GM15510 (cell line): ENCODE results near the gene DCST2.

Experiments
- POLR2A ChIP-seq: IDR thresholded peaks from 3 replicates; pipeline ENCODE4 v1.6.1; 2011; ENCODE audit warnings: borderline replicate concordance; ENCODE audit not compliant: insufficient read length; ENCODE audit errors: extremely low read depth

The DCST2 gene

DNA sequence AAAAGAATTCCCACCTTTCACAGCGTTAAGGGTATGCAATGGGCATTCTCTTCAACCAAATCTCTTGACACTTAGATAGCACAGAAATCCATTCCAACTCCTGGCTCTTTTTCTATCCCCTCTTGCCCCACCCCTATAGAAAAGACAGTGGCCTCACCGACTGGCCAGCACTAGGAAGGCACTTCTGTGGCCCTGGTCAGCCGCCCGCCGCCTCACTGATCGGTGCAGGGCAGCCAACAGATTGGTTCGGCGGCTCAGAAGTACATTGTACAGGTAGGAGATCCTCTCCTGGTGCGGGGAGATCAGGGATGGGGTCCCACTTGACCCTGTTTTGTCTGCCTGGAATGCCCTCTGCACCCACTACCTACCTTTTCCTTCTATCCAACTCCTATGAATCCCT lies 9.3 kb downstream of the DCST2 start:
- TF ChIP-seq POLR2A = no peak

DNA sequence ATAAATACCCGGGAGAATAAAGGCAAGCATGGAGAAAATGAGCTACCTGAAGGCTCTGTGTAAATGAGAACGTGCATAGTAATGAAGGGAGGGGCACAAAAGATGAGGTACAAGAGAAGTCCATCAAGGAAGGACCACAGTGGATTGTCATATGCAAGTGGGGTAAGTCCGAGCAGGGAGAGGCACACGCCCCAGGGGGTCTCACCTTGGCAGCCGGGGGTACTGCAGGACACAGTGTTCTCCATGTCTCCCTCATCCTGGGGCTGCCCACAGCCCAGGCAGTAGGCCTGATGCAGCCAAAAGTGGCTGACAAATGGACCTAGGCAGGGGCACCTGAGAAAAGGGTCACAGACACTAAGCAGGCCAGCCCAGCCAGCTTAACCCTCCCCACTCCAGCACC lies 10.0 kb downstream of the DCST2 start:
- no peak for TF ChIP-seq POLR2A

GRCh38 chr1:155022927-155023236 lies 10.7 kb downstream of the DCST2 start:
- no peak for TF ChIP-seq POLR2A

- TF ChIP-seq POLR2A = no peak
Measured at GRCh38 chr1:155022136-155022926, 11.2 kb downstream of the DCST2 start.

DNA sequence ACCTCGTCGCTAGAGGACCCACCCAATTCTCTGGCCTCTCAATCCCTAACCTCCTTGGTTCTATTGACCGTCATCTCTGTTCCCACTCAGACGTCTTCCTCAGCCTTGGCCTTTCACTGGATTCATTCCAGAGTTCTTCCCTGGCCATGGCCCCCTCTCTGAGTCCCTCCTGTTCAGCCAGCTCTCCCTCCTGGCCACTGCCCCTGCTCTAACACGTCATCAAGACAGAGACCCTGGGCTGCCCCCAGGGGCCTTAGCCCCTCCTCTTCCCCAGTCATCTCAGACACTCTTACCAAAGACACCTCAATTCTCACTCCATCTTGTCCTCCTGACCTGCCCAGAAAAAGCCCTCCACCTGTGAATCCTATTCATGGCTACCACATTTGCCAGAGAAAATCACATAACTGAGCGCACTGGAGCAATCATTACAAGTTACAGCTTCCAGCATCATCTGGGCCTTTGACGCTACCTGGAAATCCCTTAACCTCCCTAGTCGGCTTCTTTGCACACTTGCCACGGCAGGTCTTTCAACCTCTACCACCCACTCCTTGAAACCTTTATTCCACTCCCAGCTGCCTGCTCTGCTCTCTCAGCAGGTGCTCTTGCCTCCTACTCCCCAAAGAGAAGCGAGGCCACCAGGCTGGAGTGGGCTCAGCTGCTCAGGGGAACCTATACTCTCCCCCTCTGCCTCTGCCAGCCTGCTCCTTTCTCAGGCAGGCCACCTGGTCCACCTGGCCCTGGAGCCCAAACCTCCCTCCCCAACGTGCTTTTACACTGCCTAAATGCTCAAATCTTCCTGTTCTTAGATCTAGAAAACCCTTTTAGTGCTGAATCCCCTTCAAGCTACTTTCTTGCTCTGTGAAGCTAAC lies 14.0 kb downstream of the DCST2 start:
- TF ChIP-seq POLR2A = no peak

- no peak for TF ChIP-seq POLR2A
Measured at GRCh38 chr1:155018617-155019348, 14.8 kb downstream of the DCST2 start.

GRCh38 chr1:155017946-155018316 lies 15.7 kb downstream of the DCST2 start:
- no peak for TF ChIP-seq POLR2A

DNA sequence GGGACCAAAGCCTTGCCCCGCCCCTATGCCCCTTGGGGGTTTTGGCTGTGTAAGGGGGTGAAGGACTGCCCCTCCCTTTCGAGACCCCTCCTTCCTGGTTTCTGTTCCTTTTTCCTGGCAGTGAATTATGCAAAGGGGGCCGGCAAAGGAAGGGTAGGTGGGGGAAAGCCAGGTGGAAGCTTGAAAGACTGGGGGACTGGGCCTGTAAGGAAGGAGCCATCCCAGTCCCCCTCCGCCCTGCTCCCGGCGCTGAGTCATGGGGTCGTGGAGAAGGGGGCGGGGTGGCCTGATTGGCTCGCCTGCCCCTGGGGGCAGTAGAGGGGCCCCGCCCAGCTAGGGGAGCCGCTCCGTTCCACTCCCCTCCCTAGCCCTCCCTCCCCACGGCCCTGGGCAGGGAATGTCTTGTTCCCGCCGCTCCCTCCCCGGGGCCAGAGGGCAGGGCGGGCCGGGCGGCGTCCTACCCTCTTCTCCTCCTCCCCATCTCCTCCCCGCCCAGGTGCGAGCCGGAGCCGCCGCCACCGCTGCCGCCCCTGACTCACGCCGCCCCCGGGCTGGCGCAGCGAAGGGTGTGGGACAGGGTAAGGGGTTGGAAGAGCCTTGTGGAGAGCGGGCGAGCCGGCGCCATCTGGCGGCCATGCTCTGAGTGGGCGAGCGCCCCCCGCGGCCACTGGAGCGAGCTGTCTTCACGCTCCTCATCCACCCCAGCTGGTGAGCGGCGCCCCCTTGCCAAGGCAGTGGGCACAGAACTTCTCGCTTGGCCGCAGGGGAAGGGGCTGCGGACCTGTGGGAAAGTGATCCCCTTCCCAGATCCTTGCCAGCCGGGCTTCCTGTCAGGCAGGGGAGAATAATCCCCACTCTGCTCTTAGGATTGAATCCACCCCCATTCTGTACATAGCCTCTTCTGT lies 16.3 kb downstream of the DCST2 start:
- no peak for TF ChIP-seq POLR2A

GRCh38 chr1:155016231-155016831 lies 17.2 kb downstream of the DCST2 start:
- no peak for TF ChIP-seq POLR2A

- no peak for TF ChIP-seq POLR2A
Measured at GRCh38 chr1:155015527-155016230, 17.9 kb downstream of the DCST2 start.

DNA sequence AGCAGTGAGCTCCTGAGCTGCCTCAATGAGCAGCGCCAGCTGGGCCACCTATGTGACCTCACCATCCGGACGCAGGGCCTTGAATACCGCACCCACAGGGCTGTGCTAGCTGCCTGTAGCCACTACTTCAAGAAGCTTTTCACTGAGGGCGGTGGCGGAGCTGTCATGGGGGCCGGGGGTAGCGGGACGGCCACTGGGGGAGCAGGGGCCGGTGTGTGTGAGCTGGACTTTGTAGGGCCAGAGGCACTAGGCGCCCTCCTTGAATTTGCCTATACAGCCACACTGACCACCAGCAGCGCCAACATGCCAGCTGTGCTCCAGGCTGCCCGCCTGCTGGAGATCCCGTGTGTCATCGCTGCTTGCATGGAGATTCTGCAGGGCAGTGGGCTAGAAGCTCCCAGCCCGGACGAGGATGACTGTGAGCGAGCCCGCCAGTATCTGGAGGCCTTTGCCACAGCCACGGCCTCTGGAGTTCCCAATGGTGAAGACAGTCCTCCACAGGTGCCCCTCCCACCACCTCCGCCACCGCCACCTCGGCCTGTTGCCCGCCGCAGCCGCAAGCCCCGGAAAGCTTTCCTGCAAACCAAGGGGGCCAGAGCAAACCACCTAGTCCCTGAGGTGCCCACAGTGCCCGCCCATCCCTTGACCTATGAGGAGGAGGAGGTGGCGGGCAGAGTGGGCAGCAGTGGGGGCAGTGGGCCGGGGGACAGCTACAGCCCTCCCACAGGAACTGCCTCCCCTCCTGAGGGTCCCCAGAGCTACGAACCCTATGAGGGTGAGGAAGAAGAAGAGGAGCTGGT lies 18.7 kb downstream of the DCST2 start:
- no peak for TF ChIP-seq POLR2A

- no peak for TF ChIP-seq POLR2A
Measured at GRCh38 chr1:155013632-155014031, 19.9 kb downstream of the DCST2 start.

DNA sequence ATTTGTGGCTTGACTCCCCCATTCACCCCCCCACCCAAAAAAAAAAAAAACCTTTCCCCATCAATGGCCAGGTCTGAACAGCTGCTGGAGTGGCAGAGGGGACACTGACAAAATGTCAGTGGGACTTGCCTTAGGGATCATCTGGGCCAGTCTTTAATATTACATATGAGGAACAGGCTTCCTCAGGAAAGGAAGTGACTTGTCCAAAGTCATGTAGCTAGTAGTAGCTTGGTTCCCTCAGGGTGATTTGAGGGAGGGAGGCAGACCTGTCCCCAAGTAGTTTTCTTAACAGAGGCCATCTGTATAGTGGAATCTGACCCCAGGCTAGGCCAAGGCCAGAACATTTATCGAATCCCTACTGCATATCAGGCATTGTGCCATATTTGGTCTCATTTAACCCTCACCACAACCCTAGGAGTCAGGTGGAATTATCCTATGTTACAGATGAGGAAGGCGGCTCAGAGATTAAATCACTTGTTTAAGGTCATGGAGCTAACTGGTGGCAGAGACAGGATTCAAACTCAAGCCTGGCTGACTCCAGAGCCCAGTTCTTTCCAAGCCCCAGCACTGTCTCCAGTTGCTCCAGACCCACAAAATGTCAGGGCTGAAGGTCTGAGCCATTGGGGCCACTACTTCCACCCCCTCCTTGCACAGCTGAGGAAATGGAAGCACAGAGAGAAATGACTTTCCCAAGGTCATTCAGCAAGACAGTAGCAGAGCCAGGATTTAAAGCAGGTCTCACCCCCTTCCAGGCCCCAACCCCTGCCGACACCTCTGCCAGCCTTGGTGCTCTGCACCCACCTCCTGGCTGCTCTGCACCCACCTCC lies 20.6 kb downstream of the DCST2 start:
- TF ChIP-seq POLR2A = no peak
